Esophagus muscularis mucosa (tissue), 4 donors: Measurements from ENCODE around the gene FASTKD2.

Source experiments
- CTCF ChIP-seq, 3 experiments: fragments of 200-600 bp in 2 of 3; fragments of 450-650 bp in 1 of 3; sonication (generic) in 2 of 3; IDR thresholded peaks; one replicate each; pipeline ENCODE4 v1.5.1; 2017 to 2019; ENCODE audit warnings: antibody characterized with exemption in 3 of 3, mild to moderate bottlenecking in 2 of 3, moderate library complexity in 1 of 3
- EP300 ChIP-seq: sonication (generic); formaldehyde crosslinking; IDR thresholded peaks from one replicate; pipeline ENCODE4 v1.6.1; 2017; ENCODE audit warnings: antibody characterized with exemption
- POLR2A ChIP-seq: fragments of 450-650 bp; IDR thresholded peaks from one replicate; pipeline ENCODE4 v1.6.1; 2017; ENCODE audit warnings: antibody characterized with exemption, moderate library complexity, mild to moderate bottlenecking, low read depth
- POLR2AphosphoS5 ChIP-seq, 2 donors: sonication (generic); formaldehyde crosslinking; IDR thresholded peaks; one replicate each; pipeline ENCODE4 v1.6.1; 2017; ENCODE audit warnings: antibody characterized with exemption in 2 of 2

GRCh38 chr2:206836722-206837121 is 71.3 kb downstream of the FASTKD2 start:
- no peak for TF ChIP-seq CTCF (IDR thresholded peaks at IDR 0.05)
- no peak for TF ChIP-seq POLR2A
- no peak for TF ChIP-seq POLR2AphosphoS5 (IDR thresholded peaks at IDR 0.05)
- no peak for TF ChIP-seq EP300
